ENCODE data around the gene MR1.
A peak's percentile ranks its signal among the peaks of the same experiment; 100 is the strongest.

MR1 gene

GRCh38 chr1:181100934-181101333 lies 67.2 kb downstream of the MR1 start:
- no peak for DNase-seq (ENCODE audit: low read depth)
- TF ChIP-seq CTCF (IDR thresholded peaks at IDR 0.05; ENCODE audit: low read depth, low read length): no peak
- no peak for TF ChIP-seq MYC (IDR thresholded peaks at IDR 0.05; ENCODE audit: low read depth, low read length)
- no peak for TF ChIP-seq POLR2A (IDR thresholded peaks at IDR 0.05; ENCODE audit: extremely low read depth, insufficient read length)
- no peak for TF ChIP-seq MAX (IDR thresholded peaks at IDR 0.05; ENCODE audit: low read depth, low read length)
- no peak overlapping the region for H3K4me3 ChIP-seq (ENCODE audit: low read depth, low read length)

GRCh38 chr1:181101581-181102226 lies 67.9 kb downstream of the MR1 start:
- no peak overlapping the region for H3K4me3 ChIP-seq (ENCODE audit: low read depth, low read length)
- no peak for DNase-seq (ENCODE audit: low read depth)
- TF ChIP-seq POLR2A (IDR thresholded peaks at IDR 0.05; ENCODE audit: extremely low read depth, insufficient read length): no peak
- TF ChIP-seq CTCF (IDR thresholded peaks at IDR 0.05; ENCODE audit: low read depth, low read length): no peak
- no peak for TF ChIP-seq MAX (IDR thresholded peaks at IDR 0.05; ENCODE audit: low read depth, low read length)

GRCh38 chr1:181102841-181103240 lies 69.1 kb downstream of the MR1 start:
- TF ChIP-seq MYC (IDR thresholded peaks at IDR 0.05; ENCODE audit: low read depth, low read length): no peak
- no peak for DNase-seq (ENCODE audit: low read depth)
- H3K4me3 ChIP-seq (ENCODE audit: low read depth, low read length): no peak overlapping the region

GRCh38 chr1:181103399-181103798 lies 69.6 kb downstream of the MR1 start:
- DNase-seq (ENCODE audit: low read depth): no peak
- H3K4me3 ChIP-seq (ENCODE audit: low read depth, low read length): no peak overlapping the region
- TF ChIP-seq MAX (IDR thresholded peaks at IDR 0.05; ENCODE audit: low read depth, low read length) (no peak), MYC (IDR thresholded peaks at IDR 0.05; ENCODE audit: low read depth, low read length) (no peak), POLR2A (IDR thresholded peaks at IDR 0.05; ENCODE audit: extremely low read depth, insufficient read length) (no peak), CTCF (IDR thresholded peaks at IDR 0.05; ENCODE audit: low read depth, low read length) (no peak)

- H3K4me3 ChIP-seq (ENCODE audit: low read depth, low read length): peak overlapping the region; percentile 55
- no peak for DNase-seq (ENCODE audit: low read depth)
- no peak for TF ChIP-seq MAX (IDR thresholded peaks at IDR 0.05; ENCODE audit: low read depth, low read length)
- no peak for TF ChIP-seq POLR2A (IDR thresholded peaks at IDR 0.05; ENCODE audit: extremely low read depth, insufficient read length)
- no peak for TF ChIP-seq MYC (IDR thresholded peaks at IDR 0.05; ENCODE audit: low read depth, low read length)
- no peak for TF ChIP-seq CTCF (IDR thresholded peaks at IDR 0.05; ENCODE audit: low read depth, low read length)
Observed at GRCh38 chr1:181104042-181104789, 70.4 kb downstream of the MR1 start.

- peak; percentile 67 for DNase-seq (ENCODE audit: low read depth)
- H3K4me3 ChIP-seq (ENCODE audit: low read depth, low read length): peak overlapping the region; percentile 55
- TF ChIP-seq MYC (IDR thresholded peaks at IDR 0.05; ENCODE audit: low read depth, low read length): no peak; the same call in 1 of the 2 replicates
Observed at GRCh38 chr1:181104790-181105133, 71.0 kb downstream of the MR1 start.
